Measurements from ENCODE around the gene NOL4L.
"Not testable (repeated sequence)": the region's sequence is repeated elsewhere in the genome, so short reads cannot be mapped to it uniquely, and the experiment has no call there.

NOL4L gene

GRCh38 chr20:32501709-32502108 lies 83.4 kb downstream of the NOL4L start:
- no peak for DNase-seq

GRCh38 chr20:32497589-32498224 lies 87.4 kb downstream of the NOL4L start:
- no peak for DNase-seq

GRCh38 chr20:32496811-32497533 lies 88.2 kb downstream of the NOL4L start:
- DNase-seq: no peak

GRCh38 chr20:32495949-32496348 lies 89.2 kb downstream of the NOL4L start:
- no peak for DNase-seq

- no peak for DNase-seq
Measured at GRCh38 chr20:32495217-32495565, 89.9 kb downstream of the NOL4L start.

GRCh38 chr20:32494483-32495216 lies 90.5 kb downstream of the NOL4L start:
- DNase-seq: no peak

GRCh38 chr20:32493356-32493755 lies 91.8 kb downstream of the NOL4L start:
- no peak for DNase-seq

GRCh38 chr20:32491764-32492151 lies 93.4 kb downstream of the NOL4L start:
- DNase-seq: not testable (repeated sequence)

- no peak for DNase-seq
Measured at GRCh38 chr20:32490942-32491763, 94.0 kb downstream of the NOL4L start.

GRCh38 chr20:32488066-32488838 lies 96.9 kb downstream of the NOL4L start:
- no peak for DNase-seq

- no peak for DNase-seq
Measured at GRCh38 chr20:32487381-32487780, 97.8 kb downstream of the NOL4L start.

GRCh38 chr20:32485770-32486478 lies 99.2 kb downstream of the NOL4L start:
- DNase-seq: no peak

- DNase-seq: peak; percentile 79
Measured at GRCh38 chr20:32484958-32485769, 100.0 kb downstream of the NOL4L start.

GRCh38 chr20:32484225-32484957 lies 100.7 kb downstream of the NOL4L start:
- DNase-seq: no peak

- peak; percentile 51 for DNase-seq
Measured at GRCh38 chr20:32483351-32484224, 101.5 kb downstream of the NOL4L start.

- DNase-seq: peak; percentile 13
Measured at GRCh38 chr20:32482442-32483261, 102.5 kb downstream of the NOL4L start.

- no peak for DNase-seq
Measured at GRCh38 chr20:32482143-32482441, 103.0 kb downstream of the NOL4L start.
